HFFc6 (cell line): ENCODE measurements around the gene CNOT3. TPM values are rescaled to one million over a fixed set of nuclear protein-coding genes. Genes with fewer than 3 reads are reported as not detected.
A peak's percentile ranks its signal among the peaks of the same experiment; 100 is the strongest.

Experiments
- DNase-seq: peaks from one replicate; pipeline ENCODE4 v3.0.0-alpha.2; 2018
- H3K27ac Mint-ChIP-seq: 2 replicates; pipeline ENCODE4 v1.8.0; 2020; ENCODE audit warnings: mild to moderate bottlenecking, mixed read lengths
- H3K27me3 Mint-ChIP-seq: 2 replicates; pipeline ENCODE4 v1.8.0; 2021; ENCODE audit warnings: mild to moderate bottlenecking, moderate library complexity, mixed read lengths; ENCODE audit not compliant: insufficient read depth
- H3K36me3 Mint-ChIP-seq: 2 replicates; pipeline ENCODE4 v1.8.0; 2021; ENCODE audit warnings: low read depth, mixed read lengths
- H3K4me1 Mint-ChIP-seq: 2 replicates; pipeline ENCODE4 v1.8.0; 2020; ENCODE audit warnings: low read depth, mixed read lengths
- H3K4me3 Mint-ChIP-seq: 2 replicates; pipeline ENCODE4 v1.8.0; 2020; ENCODE audit warnings: mild to moderate bottlenecking, moderate library complexity, mixed read lengths
- H3K9me3 Mint-ChIP-seq: 2 replicates; pipeline ENCODE4 v1.8.0; 2020; ENCODE audit warnings: mild to moderate bottlenecking, mixed read lengths
- CTCF ChIP-seq: fragments of 200-600 bp; sonication (generic); IDR thresholded peaks from 2 replicates; pipeline ENCODE4 v1.5.0; 2021; ENCODE audit warnings: antibody characterized with exemption, mild to moderate bottlenecking
- total RNA-seq, 6 experiments: library from RNA; stranded (reverse); fragmentation: NEBNext Ultra II Directional; extraction: Animal tissue kit (Norgen Biotek cat#: 25700); gene quantifications; 2 replicates in 1 of 6; 3 replicates in 5 of 6; pipeline ENCODE4 v1.2.3, GENCODE V29; 2021

The CNOT3 gene
- total RNA-seq, 6 experiments from 2014 or later = 46.4 to 65.5 (median 59.6) TPM

- no peak for TF ChIP-seq CTCF
- no peak overlapping the region for H3K4me3 Mint-ChIP-seq
- H3K36me3 Mint-ChIP-seq = no peaks in the 10 kb centered on the region
- peaks cover 10% of the 10 kb centered on the region for H3K4me1 Mint-ChIP-seq
- no peaks in the 10 kb centered on the region for H3K9me3 Mint-ChIP-seq
- DNase-seq = no peak
- no peak overlapping the region for H3K27ac Mint-ChIP-seq
- H3K27me3 Mint-ChIP-seq = no peaks in the 10 kb centered on the region; the same call in 1 of the 2 replicates
Observed at GRCh38 chr19:54133312-54133956, 4.1 kb upstream of the CNOT3 start.

- Mint-ChIP-seq H3K27ac (no peak overlapping the region), H3K9me3 (no peaks in the 10 kb centered on the region), H3K36me3 (no peaks in the 10 kb centered on the region), H3K27me3 (no peaks in the 10 kb centered on the region; the same call in 1 of the 2 replicates), H3K4me1 (peaks cover 15% of the 10 kb centered on the region), H3K4me3 (no peak overlapping the region)
- DNase-seq = no peak
- TF ChIP-seq CTCF = no peak
Observed at GRCh38 chr19:54133957-54134590, 3.5 kb upstream of the CNOT3 start.

- Mint-ChIP-seq H3K36me3 (no peaks in the 10 kb centered on the region), H3K4me3 (peak overlapping the region; percentile 90), H3K4me1 (peaks cover 35% of the 10 kb centered on the region), H3K27ac (peak overlapping the region; percentile 84), H3K9me3 (no peaks in the 10 kb centered on the region), H3K27me3 (no peaks in the 10 kb centered on the region; the same call in 1 of the 2 replicates)
- no peak for TF ChIP-seq CTCF
- DNase-seq = no peak
Observed at GRCh38 chr19:54136086-54136863, 1.3 kb upstream of the CNOT3 start.

- no peaks in the 10 kb centered on the region for H3K9me3 Mint-ChIP-seq
- H3K4me3 Mint-ChIP-seq = peak overlapping the region; percentile 90
- TF ChIP-seq CTCF = no peak
- peak overlapping the region; percentile 84 for H3K27ac Mint-ChIP-seq
- peak; percentile 100 for DNase-seq
- peaks cover 4% of the 10 kb centered on the region; the same call in 1 of the 2 replicates for H3K36me3 Mint-ChIP-seq
- H3K4me1 Mint-ChIP-seq = peaks cover 43% of the 10 kb centered on the region
- H3K27me3 Mint-ChIP-seq = peaks cover 2% of the 10 kb centered on the region; the same call in 1 of the 2 replicates
Observed at GRCh38 chr19:54136864-54137698, 481 bp upstream of the CNOT3 start.
